HUES48 (cell line): ENCODE measurements around the gene TLR6.
"Not testable (repeated sequence)": the region's sequence is repeated elsewhere in the genome, so short reads cannot be mapped to it uniquely, and the experiment has no call there.

Source experiments
- H3K27ac ChIP-seq: one replicate; pipeline ENCODE4 v1.7.0; 2013; ENCODE audit warnings: low read depth, low read length, inconsistent platforms
- H3K27me3 ChIP-seq: 2 replicates; pipeline ENCODE4 v1.6.1; 2013; ENCODE audit warnings: mild to moderate bottlenecking, low read length; ENCODE audit not compliant: control insufficient read depth, insufficient read depth
- H3K36me3 ChIP-seq: 2 replicates; pipeline ENCODE4 v1.6.1; 2013; ENCODE audit warnings: low read length; ENCODE audit not compliant: control insufficient read depth, insufficient read depth
- H3K4me1 ChIP-seq: 2 replicates; pipeline ENCODE4 v1.6.1; 2013; ENCODE audit warnings: mild to moderate bottlenecking, low read length; ENCODE audit not compliant: control insufficient read depth, insufficient read depth
- H3K4me3 ChIP-seq: 2 replicates; pipeline ENCODE4 v1.5.1; 2013; ENCODE audit warnings: mild to moderate bottlenecking, low read depth, low read length
- H3K9ac ChIP-seq: 2 replicates; pipeline ENCODE4 v1.6.1; 2013; ENCODE audit warnings: mild to moderate bottlenecking, low read depth, low read length, moderate library complexity
- H3K9me3 ChIP-seq: 2 replicates; pipeline ENCODE4 v1.6.1; 2013; ENCODE audit warnings: low read length; ENCODE audit not compliant: control insufficient read depth, insufficient read depth

TLR6 gene

GRCh38 chr4:38785901-38786402 lies 70.7 kb downstream of the TLR6 start:
- no peaks in the 10 kb centered on the region for H3K4me1 ChIP-seq
- no peak overlapping the region for H3K9ac ChIP-seq
- H3K27ac ChIP-seq: no peak overlapping the region

GRCh38 chr4:38785041-38785790 lies 71.4 kb downstream of the TLR6 start:
- Histone ChIP-seq H3K9ac (no peak overlapping the region), H3K4me1 (no peaks in the 10 kb centered on the region), H3K4me3 (no peak overlapping the region), H3K27me3 (no peaks in the 10 kb centered on the region), H3K36me3 (no peaks in the 10 kb centered on the region), H3K9me3 (no peaks in the 10 kb centered on the region), H3K27ac (no peak overlapping the region)

More at GRCh38 chr4:38785901-38786402, 70.7 kb downstream of the TLR6 start:
- Histone ChIP-seq H3K27me3 (no peaks in the 10 kb centered on the region), H3K36me3 (no peaks in the 10 kb centered on the region), H3K9me3 (no peaks in the 10 kb centered on the region), H3K4me3 (no peak overlapping the region)

- H3K36me3 ChIP-seq: no peaks in the 10 kb centered on the region
- H3K27me3 ChIP-seq: no peaks in the 10 kb centered on the region
- H3K4me1 ChIP-seq: no peaks in the 10 kb centered on the region
- H3K9me3 ChIP-seq: no peaks in the 10 kb centered on the region
- no peak overlapping the region for H3K4me3 ChIP-seq
- H3K27ac ChIP-seq: no peak overlapping the region
- H3K9ac ChIP-seq: no peak overlapping the region
Measured at GRCh38 chr4:38784141-38784540, 72.5 kb downstream of the TLR6 start.

GRCh38 chr4:38783109-38783460 lies 73.5 kb downstream of the TLR6 start:
- no peaks in the 10 kb centered on the region for H3K9me3 ChIP-seq
- no peak overlapping the region for H3K9ac ChIP-seq
- no peak overlapping the region for H3K27ac ChIP-seq
- no peaks in the 10 kb centered on the region for H3K4me1 ChIP-seq
- no peaks in the 10 kb centered on the region for H3K27me3 ChIP-seq
- H3K4me3 ChIP-seq: no peak overlapping the region
- no peaks in the 10 kb centered on the region for H3K36me3 ChIP-seq

- no peaks in the 10 kb centered on the region for H3K9me3 ChIP-seq
- no peaks in the 10 kb centered on the region for H3K27me3 ChIP-seq
- no peak within 1 kb of the TSS for H3K27ac ChIP-seq
- no peak within 1 kb of the TSS for H3K9ac ChIP-seq
- H3K4me3 ChIP-seq: no peak within 1 kb of the TSS
- H3K36me3 ChIP-seq: no peaks in the 10 kb centered on the region
- H3K4me1 ChIP-seq: no peaks in the 10 kb centered on the region
Measured at GRCh38 chr4:38782452-38783108, 74.0 kb downstream of the TLR6 start, which contains the start of gene TLR10. TSS of gene TLR10 (minus strand) at chr4:38782990. CDS start at chr4:38775590, 7,400 bp downstream.

GRCh38 chr4:38781854-38782261 lies 74.8 kb downstream of the TLR6 start:
- Histone ChIP-seq H3K9me3 (no peaks in the 10 kb centered on the region), H3K36me3 (no peaks in the 10 kb centered on the region), H3K4me3 (no peak overlapping the region), H3K4me1 (no peaks in the 10 kb centered on the region), H3K27ac (no peak overlapping the region), H3K9ac (no peak overlapping the region), H3K27me3 (no peaks in the 10 kb centered on the region)

- no peak overlapping the region for H3K27ac ChIP-seq
Measured at GRCh38 chr4:38780833-38781484, 75.7 kb downstream of the TLR6 start.

GRCh38 chr4:38779790-38780189 lies 76.8 kb downstream of the TLR6 start:
- no peaks in the 10 kb centered on the region for H3K9me3 ChIP-seq
- no peaks in the 10 kb centered on the region for H3K36me3 ChIP-seq
- no peak overlapping the region for H3K27ac ChIP-seq
- H3K4me1 ChIP-seq: no peaks in the 10 kb centered on the region
- no peak overlapping the region for H3K9ac ChIP-seq
- no peaks in the 10 kb centered on the region for H3K27me3 ChIP-seq
- no peak overlapping the region for H3K4me3 ChIP-seq

More at GRCh38 chr4:38780833-38781484, 75.7 kb downstream of the TLR6 start:
- no peaks in the 10 kb centered on the region for H3K27me3 ChIP-seq
- H3K9me3 ChIP-seq: no peaks in the 10 kb centered on the region
- no peak overlapping the region for H3K4me3 ChIP-seq
- no peaks in the 10 kb centered on the region for H3K36me3 ChIP-seq
- H3K9ac ChIP-seq: no peak overlapping the region
- H3K4me1 ChIP-seq: no peaks in the 10 kb centered on the region

- H3K9ac ChIP-seq, H3K36me3 ChIP-seq, H3K27me3 ChIP-seq, H3K9me3 ChIP-seq, H3K27ac ChIP-seq, H3K4me1 ChIP-seq, H3K4me3 ChIP-seq: not testable (repeated sequence)
Measured at GRCh38 chr4:38777925-38778324, 78.7 kb downstream of the TLR6 start.

GRCh38 chr4:38775326-38775725 lies 81.3 kb downstream of the TLR6 start:
- no peaks in the 10 kb centered on the region for H3K36me3 ChIP-seq
- H3K9ac ChIP-seq: no peak overlapping the region
- H3K27me3 ChIP-seq: no peaks in the 10 kb centered on the region
- no peak overlapping the region for H3K27ac ChIP-seq
- no peaks in the 10 kb centered on the region for H3K9me3 ChIP-seq
- no peaks in the 10 kb centered on the region for H3K4me1 ChIP-seq
- H3K4me3 ChIP-seq: no peak overlapping the region
